ENCODE data around the gene CACNB2.
"Not testable (repeated sequence)": the region's sequence is repeated elsewhere in the genome, so short reads cannot be mapped to it uniquely, and the experiment has no call there.

Gene CACNB2

DNA sequence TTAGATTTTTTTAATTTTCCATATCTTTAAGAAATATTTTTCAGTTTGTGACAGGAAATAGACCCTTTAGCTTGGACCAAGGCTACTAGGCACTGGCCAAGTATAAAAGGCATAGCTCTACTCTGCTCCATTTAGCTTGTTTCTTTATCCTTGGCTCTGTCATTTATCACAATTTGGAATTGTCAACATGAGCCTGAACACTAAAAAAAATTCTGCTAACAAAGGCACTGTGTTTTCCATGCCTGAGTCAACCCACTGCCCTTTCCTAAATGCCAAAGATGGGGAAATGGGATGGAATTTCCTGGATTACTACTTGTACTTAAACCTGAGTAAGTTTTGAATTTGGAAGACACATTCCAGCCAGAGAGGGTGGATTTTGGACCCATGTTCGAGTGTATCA lies 382.8 kb downstream of the CACNB2 start:
- no peak for DNase-seq

DNA sequence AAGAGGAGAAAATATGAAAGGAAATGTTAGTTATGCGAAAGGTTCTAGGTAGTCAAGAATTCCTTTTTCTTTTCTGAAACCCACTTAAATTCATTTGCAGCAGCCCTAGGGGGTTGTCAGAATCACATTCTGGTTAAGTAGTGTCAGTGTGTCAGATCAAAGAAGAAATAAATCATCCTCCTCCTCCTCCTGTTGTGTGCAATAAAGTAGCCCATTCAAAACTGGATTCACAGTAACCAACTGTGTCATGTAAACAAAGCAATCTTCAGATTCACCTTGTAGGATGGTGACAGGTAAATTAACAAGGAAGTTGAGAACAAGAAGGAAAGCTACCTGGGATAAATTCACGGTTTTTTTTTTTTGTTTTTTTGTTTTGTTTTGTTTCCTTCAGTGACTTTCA lies 383.6 kb downstream of the CACNB2 start:
- DNase-seq = no peak

DNA sequence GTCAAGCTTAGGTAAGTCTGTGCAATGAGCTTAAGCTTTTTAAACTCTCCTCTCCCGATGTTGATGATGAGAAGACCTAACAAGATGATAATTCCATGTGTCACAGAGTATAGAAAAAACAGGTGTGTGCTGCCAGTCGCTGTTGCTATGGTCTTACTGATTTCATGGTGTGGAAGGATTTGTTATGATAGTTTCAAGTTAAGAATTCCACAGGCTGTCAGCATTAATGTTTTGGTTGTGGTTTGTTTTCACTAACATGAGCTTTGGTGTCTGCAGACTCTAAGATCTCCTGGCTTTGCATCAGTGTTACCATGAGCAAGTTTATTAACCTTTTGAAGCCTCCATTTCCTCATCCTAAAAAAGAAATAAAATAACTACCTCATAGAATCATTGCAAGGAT lies 387.5 kb downstream of the CACNB2 start:
- DNase-seq = no peak

DNA sequence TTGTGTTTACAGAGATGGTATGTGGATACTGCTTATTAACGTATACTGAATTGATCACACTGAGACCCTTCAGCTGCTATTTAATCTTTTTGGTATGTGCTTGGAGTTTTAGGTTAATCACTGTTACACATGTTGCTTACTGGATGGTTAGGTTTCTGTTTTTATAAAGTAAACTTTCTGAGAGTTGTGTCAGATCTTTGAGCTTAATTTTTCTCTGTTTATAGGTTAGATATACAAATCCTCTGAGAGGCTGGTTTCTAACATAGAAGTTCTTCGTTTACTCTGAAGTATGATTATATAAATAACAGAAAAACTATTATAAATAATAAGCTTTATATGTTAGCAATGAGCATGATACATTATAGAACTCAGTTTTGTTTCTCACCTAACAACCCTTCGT lies 388.1 kb downstream of the CACNB2 start:
- no peak for DNase-seq

DNA sequence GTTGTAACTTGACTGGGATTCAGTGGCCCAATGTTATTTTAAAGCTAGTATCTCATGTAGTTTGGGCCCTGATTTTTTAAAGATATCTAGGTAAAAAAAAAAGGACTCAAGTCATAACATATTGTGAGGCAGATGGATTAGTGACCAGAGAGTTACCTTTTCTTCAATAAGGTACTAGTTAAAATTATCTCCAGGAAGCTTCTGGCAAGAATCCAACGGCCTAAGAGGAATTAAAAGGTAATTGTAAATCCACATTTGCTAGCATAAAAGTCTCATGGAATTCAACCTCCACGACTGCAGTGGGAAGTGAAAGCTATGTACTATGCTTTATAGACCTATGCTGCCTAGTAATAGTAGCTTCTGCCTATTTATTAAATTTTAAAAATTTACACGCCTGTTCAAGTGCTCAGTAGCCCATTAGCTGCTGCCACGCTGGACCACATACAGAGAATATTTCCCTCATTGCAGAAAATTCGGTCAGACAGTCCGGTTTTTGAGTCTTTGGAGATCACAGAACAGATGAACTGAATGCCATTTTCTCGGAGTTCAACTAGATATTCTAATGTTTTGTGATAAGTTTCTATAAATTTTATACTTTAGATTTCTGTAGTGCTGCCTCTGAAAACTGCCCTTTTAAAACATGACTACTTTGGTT lies 392.8 kb downstream of the CACNB2 start:
- DNase-seq = no peak

DNA sequence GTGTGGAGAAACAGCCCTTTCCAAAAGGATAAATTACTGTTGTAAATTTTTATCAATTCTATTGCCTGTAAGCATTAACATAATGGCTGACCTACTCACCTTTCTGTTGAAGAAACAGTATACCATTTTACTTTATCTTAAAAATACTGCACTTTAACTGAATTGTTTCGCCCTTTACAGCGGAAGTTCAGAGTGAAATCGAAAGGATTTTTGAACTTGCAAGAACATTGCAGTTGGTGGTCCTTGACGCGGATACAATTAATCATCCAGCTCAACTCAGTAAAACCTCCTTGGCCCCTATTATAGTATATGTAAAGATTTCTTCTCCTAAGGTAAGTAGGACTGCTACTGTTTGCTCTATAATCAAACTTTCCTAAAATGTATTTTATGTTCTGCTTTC lies 393.7 kb downstream of the CACNB2 start:
- DNase-seq = no peak

DNA sequence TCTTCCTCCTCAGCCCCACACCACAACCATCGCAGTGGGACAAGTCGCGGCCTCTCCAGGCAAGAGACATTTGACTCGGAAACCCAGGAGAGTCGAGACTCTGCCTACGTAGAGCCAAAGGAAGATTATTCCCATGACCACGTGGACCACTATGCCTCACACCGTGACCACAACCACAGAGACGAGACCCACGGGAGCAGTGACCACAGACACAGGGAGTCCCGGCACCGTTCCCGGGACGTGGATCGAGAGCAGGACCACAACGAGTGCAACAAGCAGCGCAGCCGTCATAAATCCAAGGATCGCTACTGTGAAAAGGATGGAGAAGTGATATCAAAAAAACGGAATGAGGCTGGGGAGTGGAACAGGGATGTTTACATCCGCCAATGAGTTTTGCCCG lies 399.1 kb downstream of the CACNB2 start:
- DNase-seq = no peak

DNA sequence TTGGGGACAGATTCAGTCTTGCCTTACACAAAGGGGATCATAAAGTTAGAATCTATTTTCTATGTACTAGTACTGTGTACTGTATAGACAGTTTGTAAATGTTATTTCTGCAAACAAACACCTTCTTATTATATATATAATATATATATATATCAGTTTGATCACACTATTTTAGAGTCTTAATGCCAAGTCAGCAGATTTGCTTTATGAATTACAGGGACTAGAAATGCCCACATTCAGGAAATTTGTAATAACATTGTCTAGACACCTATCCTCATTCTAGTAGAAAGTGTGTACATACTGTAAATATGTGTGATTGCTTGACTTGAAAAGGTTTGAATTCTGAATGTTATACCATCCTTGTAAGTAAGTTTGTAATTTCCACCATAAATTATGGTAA lies 400.0 kb downstream of the CACNB2 start:
- no peak for DNase-seq

DNA sequence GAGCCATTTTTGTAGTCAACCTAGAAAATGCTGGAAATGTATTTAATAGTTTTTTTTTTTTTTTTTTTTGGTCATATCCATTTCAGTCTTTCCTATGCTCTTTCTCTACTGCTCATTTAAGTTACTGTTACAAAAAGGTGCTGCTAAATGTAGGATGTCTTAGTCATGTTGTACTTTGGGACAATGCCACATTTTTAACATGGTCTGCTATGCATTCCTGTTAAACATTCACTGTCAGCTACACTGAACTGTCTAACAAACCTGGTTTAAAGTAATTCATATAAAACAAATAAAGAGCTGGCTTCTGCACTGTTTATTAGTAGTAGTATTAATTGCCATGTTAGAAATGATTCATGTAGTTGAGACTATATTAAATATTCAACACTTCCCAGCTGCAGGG lies 402.6 kb downstream of the CACNB2 start:
- no peak for DNase-seq

DNA sequence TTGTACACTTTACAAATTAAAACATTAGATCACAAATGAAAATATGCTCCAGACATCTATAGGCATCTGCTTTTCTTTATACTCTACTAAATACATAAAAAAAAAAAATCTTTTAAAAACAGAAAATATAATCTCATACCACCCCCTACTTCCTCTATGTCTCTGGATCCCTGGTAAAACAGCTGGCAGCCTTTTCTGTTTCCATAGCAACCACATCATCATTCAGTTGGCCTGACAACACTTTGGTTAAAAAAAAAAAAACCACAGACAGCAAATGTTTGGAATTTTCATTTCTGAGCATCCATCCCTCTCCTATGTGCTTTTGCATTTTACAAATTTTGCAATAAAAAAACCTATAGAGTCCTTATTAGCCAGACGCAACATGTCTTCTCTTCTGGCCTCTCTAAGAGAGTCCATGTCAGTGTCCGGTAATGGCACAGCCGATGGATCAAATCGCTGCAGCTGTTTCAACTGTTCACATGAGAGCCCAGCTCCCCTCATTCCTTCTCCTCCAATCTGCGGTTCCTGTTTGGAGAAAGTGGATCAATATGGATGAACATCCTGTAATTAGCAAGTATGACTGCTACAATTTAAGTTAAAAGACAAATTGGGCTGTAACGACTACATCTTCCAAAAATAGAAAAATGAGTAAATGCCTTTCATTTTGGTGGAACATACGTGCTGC lies 405.5 kb downstream of the CACNB2 start:
- DNase-seq = no peak

DNA sequence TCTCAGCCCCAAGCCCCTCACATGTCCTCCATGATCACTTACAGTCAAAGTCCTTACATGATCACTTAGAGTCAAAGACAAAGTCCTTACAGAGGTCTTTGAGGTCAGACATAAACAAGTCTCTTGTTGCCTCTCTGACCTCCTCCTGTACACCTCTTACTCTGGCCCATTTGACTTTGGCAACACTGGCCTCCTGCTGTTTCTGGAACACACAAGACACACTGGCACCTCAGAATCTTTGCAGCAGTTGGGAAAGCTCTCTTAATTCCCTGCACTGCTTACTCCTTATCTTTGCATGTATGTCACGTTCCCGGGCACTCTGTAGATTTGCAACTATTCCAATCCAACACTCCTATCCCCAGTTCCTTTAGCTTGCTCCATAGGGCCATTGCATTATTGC lies 408.9 kb downstream of the CACNB2 start:
- DNase-seq = no peak

DNA sequence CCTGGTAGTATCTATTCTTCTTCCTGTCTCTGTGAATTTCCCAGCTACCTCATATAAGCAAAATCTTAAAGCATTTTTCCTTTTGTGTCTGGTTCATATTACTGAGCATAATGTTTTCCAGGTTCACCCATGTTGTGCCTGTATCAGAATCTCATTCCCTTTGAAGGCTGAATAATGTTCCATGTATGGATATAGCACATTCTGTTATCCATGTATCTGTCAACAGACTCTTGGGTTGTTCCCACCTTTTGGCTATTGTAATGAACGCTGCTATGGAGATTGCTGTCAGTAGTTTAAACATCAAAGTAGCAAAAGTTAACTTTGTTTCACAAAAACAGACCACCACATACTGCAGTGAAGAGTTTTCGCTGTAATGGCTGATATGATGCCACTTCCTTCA lies 411.2 kb downstream of the CACNB2 start:
- no peak for DNase-seq

DNA sequence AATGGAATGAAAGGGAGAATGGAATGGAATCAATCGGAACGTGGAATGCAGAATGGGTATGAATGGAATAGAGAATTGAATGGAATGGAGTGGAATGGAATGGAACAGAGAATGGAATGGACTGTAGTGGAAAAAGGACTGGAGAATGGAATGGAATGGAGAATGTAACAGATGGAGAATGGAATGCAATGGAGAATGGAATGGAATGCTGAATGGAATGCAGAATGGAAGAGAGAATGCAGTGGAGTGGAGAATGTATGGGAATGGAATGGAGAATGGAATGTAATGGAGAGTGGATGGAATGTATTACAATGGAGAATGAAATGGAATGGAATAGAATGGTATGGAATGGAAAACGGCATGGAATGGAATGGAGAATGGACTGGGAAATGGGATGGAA lies 414.3 kb downstream of the CACNB2 start:
- no peak for DNase-seq

DNA sequence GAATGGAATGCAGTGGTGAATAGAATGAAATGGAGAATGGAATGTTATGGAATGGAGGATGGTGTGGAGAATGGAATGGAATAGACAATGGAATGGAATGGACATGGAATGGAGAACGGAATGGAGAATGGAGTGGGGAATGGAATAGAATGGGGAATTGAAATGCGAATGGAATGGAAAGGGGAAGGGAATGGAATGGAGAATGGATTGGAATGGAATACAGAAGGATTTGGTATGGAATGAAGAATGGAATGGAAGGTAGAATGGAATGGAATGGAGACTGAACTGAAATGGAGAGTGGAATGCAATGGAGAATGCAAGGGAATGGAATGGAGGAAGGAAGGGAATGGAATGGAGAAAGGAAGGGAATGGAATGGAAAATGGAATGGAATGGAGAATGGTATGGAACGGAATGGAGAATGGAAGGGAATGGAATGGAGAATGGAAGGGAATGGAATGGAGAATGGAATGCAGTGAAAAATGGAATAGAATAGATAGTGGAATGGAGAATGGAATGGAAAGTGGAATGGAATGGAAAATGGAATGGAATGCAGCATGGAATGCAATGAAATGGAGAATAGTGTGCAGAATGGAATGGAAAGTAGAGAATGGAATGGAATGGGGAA lies 416.4 kb downstream of the CACNB2 start:
- DNase-seq = no peak

DNA sequence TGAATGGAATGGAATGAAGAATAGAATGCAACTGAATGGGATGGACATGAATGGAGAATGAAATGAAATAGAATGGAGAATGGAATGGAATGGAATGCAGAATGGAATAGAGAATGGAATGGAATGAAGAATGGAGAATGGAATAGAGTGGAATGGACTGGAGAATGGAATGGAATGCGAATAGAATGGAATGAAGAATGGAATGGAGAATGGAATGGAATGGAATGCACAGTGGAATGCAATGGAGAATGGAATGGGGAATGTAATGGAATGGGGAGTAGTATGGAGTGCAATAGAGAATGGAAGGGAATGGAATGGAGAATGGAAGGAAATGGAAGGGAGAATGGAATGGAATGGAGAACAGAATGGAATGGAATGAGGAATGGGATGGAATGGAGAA lies 417.7 kb downstream of the CACNB2 start:
- no peak for DNase-seq

DNA sequence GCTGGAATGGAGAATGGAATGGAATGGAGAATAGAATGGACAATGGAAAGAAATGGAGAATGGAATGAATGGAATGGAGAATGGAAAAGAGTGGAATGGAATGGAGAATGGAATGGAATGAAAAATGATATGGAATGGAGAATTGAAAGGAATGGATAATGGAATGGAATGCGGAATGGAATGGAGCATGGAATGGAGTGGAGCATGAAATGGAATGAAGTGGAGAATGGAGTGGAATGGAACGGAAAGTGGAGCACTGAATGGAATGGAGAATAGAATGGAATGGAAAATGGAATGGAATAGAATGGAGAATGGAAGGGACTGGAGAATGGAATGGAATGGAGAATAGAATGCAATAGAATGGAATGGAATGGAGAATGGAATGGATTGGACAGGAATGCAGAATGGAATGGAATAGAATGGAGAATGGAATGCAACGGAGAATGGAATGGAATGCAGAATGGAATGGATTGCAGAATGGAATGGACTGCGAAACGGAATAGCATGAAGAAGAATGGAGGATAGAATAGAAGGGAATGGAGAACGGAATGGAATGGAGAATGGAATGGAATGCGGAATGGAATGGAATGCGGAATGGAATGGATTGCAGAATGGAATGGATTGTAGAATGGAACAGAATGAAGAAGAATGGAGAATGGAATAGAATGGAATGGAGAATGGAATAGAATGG lies 421.8 kb downstream of the CACNB2 start:
- no peak for DNase-seq

DNA sequence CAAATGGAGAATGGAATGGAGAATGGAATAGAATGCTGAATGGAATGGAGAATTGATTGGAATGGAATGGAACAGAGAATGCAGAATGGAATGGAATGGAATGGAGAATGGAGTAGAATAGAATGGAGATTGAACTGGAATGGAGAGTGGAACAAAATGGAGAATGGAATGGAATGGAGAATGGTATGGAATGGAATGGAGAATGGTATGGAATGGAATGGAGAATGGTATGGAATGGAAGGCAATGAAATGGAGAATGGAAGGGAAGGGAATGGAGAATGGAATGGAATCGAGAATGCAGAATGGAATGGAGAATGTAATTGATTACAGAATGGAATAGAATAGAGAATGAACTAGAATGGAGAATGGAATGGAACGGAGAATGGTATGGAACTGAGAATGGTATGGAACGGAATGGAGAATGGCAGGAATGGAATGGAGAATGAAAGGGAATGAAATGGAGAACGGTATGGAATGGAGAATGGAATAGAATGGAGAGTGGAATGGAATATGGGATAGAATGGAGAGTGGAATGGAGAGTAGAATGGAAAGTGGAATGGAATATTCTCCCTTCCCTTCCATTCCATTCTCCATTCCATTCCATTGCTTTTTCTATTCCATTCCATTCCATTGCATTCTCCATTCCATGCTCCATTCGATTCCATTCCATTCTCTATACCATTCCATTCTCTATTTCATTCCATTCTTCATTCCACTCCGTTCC lies 422.9 kb downstream of the CACNB2 start:
- no peak for DNase-seq

DNA sequence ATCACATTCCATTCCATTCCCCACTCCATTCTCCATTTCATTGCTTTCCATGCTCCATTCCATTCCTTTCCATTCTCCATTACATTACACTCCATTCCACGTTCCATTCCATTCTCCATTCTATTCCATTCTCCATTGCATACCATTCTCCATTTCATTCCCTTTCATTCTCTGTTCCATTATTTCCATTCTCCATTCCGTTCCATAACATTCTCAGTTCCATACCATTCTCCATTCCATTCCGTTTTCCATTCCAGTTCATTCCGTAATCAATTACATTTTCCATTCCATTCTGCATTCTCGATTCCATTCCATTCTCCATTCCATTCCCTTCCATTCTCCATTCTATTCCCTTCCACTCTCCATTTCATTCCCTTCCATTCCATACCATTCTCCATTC lies 424.8 kb downstream of the CACNB2 start:
- no peak for DNase-seq

DNA sequence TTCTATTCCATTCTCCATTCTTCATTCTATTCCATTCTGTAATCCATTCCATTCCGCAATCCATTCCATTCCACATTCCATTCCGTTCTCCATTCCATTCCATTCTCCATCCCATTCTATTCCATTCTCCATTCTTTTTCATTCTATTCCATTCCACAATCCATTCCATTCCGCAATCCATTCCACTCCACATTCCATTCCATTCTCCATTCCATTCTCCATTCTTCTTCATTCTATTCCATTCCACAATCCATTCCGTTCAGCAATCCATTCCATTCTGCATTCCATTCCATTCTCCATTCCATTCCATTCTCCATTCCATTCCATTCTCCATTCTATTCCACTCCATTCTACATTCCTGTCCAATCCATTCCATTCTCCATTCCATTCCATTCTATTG lies 426.0 kb downstream of the CACNB2 start:
- DNase-seq = no peak

DNA sequence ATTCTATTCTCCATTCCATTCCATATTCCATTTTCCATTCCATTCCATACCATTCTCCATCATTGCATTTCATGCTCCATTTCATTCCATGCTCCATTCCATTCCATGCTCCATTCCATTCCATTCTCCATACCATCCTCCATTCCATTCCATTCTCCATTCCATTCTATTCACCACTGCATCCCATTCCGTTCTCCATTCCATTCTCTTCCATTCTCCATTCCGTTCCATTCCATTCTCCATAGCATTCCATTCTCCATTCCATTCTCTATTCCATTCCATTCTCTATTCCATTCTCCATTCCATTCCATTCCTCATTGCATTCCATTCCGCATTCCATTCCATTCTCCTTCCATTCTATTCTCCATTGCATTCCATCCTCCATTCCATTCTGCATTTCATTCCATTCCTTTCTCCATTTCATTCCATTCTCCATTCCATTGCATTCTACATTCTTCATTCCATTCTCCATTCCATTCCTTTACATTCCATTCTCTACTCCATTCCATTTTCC lies 427.2 kb downstream of the CACNB2 start:
- DNase-seq = no peak

DNA sequence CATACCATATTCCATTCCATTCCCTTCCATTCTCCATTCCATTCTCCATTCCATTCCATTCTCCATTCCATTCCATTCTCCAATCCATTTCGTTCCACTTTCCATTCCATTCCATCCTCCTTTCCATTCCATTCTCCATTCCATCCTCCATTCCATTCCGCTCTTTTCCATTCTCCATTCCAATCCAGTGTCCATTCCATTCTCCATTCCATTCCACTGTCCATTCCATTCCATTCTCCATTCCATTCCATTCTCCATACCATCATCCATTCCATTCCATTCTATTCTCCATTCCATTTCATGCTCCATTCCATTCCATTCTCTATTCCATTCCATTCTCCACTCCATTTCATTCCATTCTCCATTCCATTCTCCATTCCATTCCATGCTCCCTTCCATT lies 430.2 kb downstream of the CACNB2 start:
- not testable (repeated sequence) for DNase-seq

DNA sequence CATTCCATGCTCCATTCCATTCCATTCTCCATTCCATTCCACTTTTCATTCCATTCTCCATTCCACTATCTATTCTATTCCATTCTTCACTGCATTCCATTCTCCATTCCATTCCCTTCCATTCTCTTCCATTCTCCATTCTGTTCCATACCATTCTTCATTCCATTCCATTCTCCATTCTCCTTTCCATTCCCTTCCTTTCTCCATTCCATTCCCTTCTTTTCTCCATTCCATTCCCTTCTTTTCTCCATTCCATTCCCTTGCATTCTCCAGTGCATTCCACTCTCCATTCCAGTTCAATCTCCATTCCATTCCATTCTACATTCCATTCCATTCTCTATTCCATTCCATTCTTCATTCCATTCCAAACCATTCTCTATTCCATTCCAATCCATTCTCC lies 430.9 kb downstream of the CACNB2 start:
- DNase-seq = no peak

DNA sequence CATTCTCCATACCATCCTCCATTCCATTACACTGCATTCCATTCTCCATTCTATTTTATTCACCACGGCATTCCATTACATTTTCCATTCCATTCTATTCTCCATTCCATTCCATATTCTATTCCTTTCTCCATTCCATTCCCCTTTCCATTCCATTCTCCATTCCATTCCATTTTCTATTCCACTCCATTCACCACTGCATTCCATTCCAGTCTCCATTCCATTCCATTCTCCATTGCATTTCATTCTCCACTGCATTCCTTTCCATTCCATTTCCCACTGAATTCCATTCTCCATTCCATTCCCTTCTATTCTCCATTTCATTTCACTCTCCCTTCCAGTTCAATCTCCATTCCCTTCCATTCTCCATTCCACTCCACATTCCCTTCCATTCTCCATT lies 431.6 kb downstream of the CACNB2 start:
- no peak for DNase-seq

Measured in suppressor macrophage (primary cell).